ENCODE data around the gene PIP4K2A.
A peak's percentile ranks its signal among the peaks of the same experiment; 100 is the strongest.

The PIP4K2A gene

DNA sequence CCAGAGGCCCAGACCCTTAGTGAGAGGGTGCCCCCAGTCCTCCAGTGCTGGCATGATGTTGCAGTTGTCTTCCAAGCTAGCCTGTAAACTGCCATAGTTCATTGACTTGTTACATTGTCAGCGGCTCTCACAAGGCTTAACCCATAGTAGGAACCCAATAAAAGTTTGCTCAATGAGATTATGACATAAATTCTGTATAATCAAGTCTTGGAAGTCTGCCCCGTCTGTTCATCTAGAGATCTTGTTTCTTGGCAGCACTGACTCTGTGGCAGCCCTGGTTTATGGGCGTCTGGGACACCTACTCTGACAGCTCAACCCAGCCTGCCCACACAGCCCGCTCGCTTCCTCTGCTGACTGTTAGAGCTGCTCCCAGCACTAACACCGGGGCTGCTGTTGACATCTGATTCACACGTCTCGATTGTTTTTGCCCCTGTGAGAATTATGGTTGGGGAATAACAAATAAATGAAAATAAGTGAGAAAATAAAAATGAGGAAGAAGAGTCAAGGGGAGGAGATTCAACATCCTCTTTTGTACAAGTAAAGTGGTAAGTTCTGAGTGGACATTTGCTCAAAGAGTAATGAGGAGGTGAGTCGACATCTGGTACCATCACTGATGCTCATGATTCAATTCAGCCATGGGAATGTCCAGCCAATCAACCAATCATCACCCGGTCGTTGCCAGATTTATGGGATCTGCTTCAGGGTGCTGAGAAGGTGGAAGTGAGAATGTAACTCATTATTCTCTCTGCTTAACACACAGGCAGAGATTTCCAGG, 208.3 kb downstream of the PIP4K2A start:
- TF ChIP-seq, protein P1, sequence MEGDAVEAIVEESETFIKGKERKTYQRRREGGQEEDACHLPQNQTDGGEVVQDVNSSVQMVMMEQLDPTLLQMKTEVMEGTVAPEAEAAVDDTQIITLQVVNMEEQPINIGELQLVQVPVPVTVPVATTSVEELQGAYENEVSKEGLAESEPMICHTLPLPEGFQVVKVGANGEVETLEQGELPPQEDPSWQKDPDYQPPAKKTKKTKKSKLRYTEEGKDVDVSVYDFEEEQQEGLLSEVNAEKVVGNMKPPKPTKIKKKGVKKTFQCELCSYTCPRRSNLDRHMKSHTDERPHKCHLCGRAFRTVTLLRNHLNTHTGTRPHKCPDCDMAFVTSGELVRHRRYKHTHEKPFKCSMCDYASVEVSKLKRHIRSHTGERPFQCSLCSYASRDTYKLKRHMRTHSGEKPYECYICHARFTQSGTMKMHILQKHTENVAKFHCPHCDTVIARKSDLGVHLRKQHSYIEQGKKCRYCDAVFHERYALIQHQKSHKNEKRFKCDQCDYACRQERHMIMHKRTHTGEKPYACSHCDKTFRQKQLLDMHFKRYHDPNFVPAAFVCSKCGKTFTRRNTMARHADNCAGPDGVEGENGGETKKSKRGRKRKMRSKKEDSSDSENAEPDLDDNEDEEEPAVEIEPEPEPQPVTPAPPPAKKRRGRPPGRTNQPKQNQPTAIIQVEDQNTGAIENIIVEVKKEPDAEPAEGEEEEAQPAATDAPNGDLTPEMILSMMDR (IDR thresholded peaks at IDR 0.05) = no peak
- Mint-ChIP-seq H3K27ac (peak overlapping the region; percentile 26), H3K4me1 (peaks cover 58% of the 10 kb centered on the region), H3K9me3 (peaks cover 30% of the 10 kb centered on the region), H3K4me3 (peak overlapping the region; percentile 20), H3K36me3 (ENCODE audit: low read depth) (peaks cover 19% of the 10 kb centered on the region), H3K27me3 (ENCODE audit: low read depth, poor library complexity) (no peaks in the 10 kb centered on the region)
- DNase-seq = peak; percentile 37

DNA sequence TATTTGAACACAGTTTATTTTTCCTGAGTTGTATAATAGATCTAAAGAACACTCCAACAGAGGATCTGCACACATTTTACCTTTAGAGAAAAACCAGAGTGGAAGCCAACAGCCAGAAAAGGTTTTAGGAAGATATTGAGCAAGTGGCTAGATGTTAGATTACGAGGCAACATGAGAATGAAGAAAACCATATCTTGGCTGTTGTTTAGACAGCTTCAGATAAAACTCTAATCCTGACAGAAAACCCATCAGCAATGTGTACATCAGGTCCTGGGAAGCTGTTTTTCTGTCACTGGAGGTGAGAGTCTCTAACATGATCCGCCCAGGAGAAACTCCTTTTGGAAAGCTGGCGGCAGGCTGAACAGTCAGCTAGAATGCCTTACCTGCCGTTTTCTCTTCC, 209.6 kb downstream of the PIP4K2A start:
- TF ChIP-seq, protein P1 (IDR thresholded peaks at IDR 0.05) = no peak
- Mint-ChIP-seq H3K4me3 (no peak overlapping the region), H3K9me3 (peaks cover 16% of the 10 kb centered on the region), H3K27ac (no peak overlapping the region), H3K36me3 (ENCODE audit: low read depth) (peaks cover 9% of the 10 kb centered on the region), H3K27me3 (ENCODE audit: low read depth, poor library complexity) (no peaks in the 10 kb centered on the region), H3K4me1 (peaks cover 72% of the 10 kb centered on the region)
- no peak for DNase-seq

DNA sequence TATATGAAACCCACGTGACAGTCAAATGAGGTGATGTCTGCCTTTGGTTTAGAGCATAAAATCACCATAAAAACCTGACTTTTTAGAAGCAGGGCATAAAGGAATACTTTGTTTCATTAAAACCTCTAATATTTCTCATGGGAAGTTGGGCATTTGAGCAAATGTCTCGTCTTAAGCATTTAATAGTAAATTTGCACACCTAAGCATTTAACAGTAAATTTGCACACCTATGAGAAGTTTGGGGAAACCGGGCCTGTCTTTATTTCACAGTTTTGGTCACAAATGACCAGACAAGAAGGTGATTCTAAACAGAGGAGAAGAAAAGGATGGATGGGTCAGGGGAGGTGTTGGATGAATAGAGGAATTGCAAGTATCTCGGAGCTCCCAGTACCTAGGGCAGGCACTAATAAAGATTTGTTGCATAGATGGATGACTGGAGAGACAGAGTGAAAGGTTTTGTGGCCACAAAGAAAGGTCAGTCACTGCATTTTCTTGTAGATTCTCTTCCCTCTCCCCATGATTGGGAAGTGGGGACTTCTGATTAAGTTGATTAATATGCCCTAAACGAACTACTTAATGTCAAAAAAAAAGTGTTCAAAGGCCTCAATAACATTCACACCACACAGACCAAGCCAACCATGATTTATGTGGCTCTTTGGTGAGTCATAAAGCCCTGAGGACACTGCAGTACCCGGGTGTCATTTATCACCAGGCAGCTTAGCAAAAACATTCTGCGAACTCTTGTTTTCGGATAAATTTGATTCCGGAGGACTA, 210.9 kb downstream of the PIP4K2A start:
- DNase-seq = peak; percentile 19
- TF ChIP-seq, protein P1 (IDR thresholded peaks at IDR 0.05) = no peak
- peaks cover 83% of the 10 kb centered on the region for H3K4me1 Mint-ChIP-seq
- H3K27ac Mint-ChIP-seq = peak overlapping the region; percentile 57
- H3K27me3 Mint-ChIP-seq (ENCODE audit: low read depth, poor library complexity) = no peaks in the 10 kb centered on the region
- peaks cover 4% of the 10 kb centered on the region for H3K9me3 Mint-ChIP-seq
- H3K4me3 Mint-ChIP-seq = peak overlapping the region; percentile 11
- H3K36me3 Mint-ChIP-seq (ENCODE audit: low read depth) = no peaks in the 10 kb centered on the region

DNA sequence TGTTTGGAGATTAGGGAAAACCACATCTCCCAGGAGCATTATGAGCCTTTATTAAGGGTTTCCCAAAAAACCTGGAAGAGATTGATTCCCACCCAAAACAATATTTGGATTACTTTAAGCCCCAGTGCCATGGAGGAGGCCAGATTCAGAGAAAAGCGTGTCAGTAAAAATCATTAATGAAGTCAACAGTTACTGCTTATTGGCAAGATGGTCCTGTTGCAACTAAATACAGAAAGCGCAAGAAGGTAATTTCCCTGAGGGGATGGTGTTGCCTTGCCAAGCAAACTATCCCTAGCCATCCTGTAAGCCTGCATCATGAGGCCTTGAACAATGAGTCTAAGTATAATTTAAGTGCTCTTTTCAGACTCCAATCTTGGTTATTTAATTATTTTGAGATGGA, 212.5 kb downstream of the PIP4K2A start:
- Mint-ChIP-seq H3K27ac (peak overlapping the region; percentile 58), H3K36me3 (ENCODE audit: low read depth) (no peaks in the 10 kb centered on the region), H3K4me1 (peaks cover 84% of the 10 kb centered on the region), H3K27me3 (ENCODE audit: low read depth, poor library complexity) (no peaks in the 10 kb centered on the region), H3K9me3 (no peaks in the 10 kb centered on the region), H3K4me3 (no peak overlapping the region)
- TF ChIP-seq, protein P1 (IDR thresholded peaks at IDR 0.05) = no peak
- DNase-seq = no peak

DNA sequence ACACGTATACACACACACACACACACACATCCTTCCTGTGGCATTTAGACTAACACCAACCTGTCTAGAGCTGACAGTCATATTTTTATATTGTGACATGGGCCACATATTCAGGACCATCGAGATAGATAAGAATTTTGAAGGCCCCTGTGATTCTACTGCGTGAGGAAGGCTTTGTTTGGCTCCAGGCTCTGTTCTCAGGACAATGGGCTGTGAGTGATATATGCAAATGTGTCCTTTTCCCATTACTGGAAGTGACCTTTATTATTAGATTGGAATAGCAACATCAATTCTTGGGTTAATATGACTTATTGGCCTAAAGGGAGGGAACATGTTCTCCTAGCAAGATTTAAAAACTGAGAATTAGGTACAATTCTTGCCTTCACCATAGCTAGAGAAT, 213.0 kb downstream of the PIP4K2A start:
- Mint-ChIP-seq H3K9me3 (no peaks in the 10 kb centered on the region), H3K27me3 (ENCODE audit: low read depth, poor library complexity) (no peaks in the 10 kb centered on the region), H3K4me1 (peaks cover 80% of the 10 kb centered on the region), H3K36me3 (ENCODE audit: low read depth) (no peaks in the 10 kb centered on the region), H3K4me3 (no peak overlapping the region), H3K27ac (peak overlapping the region; percentile 15)
- no peak for DNase-seq
- TF ChIP-seq, protein P1 (IDR thresholded peaks at IDR 0.05) = no peak

Data from nephron progenitor cell (in vitro differentiated cells).